Loucy (cell line): ENCODE results near the gene RAB27B.
"Not testable (repeated sequence)": the region's sequence is repeated elsewhere in the genome, so short reads cannot be mapped to it uniquely, and the experiment has no call there.

Source experiments
- H2AFZ ChIP-seq: fragments of 200-600 bp; sonication (generic); 2 replicates; pipeline ENCODE4 v1.6.0; 2016; ENCODE audit warnings: antibody characterized with exemption, mild to moderate bottlenecking, low read length, moderate library complexity
- H3F3A ChIP-seq: fragments of 200-600 bp; 2 replicates; pipeline ENCODE4 v1.6.0; 2016; ENCODE audit warnings: antibody characterized with exemption, low read depth, mild to moderate bottlenecking
- H3K27me3 ChIP-seq: fragments of 200-600 bp; sonication (generic); 2 replicates; pipeline ENCODE4 v1.6.1; 2014; ENCODE audit warnings: low read length, mild to moderate bottlenecking; ENCODE audit not compliant: insufficient read depth, poor library complexity, severe bottlenecking
- H3K36me3 ChIP-seq: fragments of 200-600 bp; sonication (generic); 2 replicates; pipeline ENCODE4 v1.6.1; 2016; ENCODE audit warnings: low read length; ENCODE audit not compliant: insufficient read depth
- H3K4me1 ChIP-seq: fragments of 200-600 bp; sonication (generic); 2 replicates; pipeline ENCODE4 v1.5.1; 2014; ENCODE audit warnings: low read length, mild to moderate bottlenecking; ENCODE audit not compliant: insufficient read depth, poor library complexity, severe bottlenecking
- H3K4me2 ChIP-seq: fragments of 200-600 bp; sonication (generic); 2 replicates; pipeline ENCODE4 v1.6.0; 2014; ENCODE audit warnings: antibody characterized with exemption, low read length, low read depth, mild to moderate bottlenecking; ENCODE audit not compliant: poor library complexity, severe bottlenecking
- H3K4me3 ChIP-seq: fragments of 200-600 bp; sonication (generic); 2 replicates; pipeline ENCODE4 v1.5.1; 2014; ENCODE audit warnings: low read length, mild to moderate bottlenecking, mixed read lengths; ENCODE audit not compliant: poor library complexity, severe bottlenecking
- H3K79me2 ChIP-seq: fragments of 200-600 bp; sonication (generic); 2 replicates; pipeline ENCODE4 v1.6.1; 2014; ENCODE audit warnings: low read length; ENCODE audit not compliant: insufficient read depth
- H3K9ac ChIP-seq: fragments of 200-600 bp; sonication (generic); 2 replicates; pipeline ENCODE4 v1.6.0; 2014; ENCODE audit warnings: mild to moderate bottlenecking, low read depth, low read length, moderate library complexity; ENCODE audit not compliant: poor library complexity, severe bottlenecking
- H3K9me2 ChIP-seq: fragments of 200-600 bp; sonication (generic); replicated peaks from 2 replicates; pipeline ENCODE4 v1.6.1; 2016; ENCODE audit warnings: low read depth, low read length, mixed read lengths
- H3K9me3 ChIP-seq: fragments of 200-600 bp; sonication (generic); 2 replicates; pipeline ENCODE4 v1.6.1; 2014; ENCODE audit warnings: mild to moderate bottlenecking, antibody characterized with exemption, low read length, low read depth; ENCODE audit not compliant: insufficient read depth
- H4K20me1 ChIP-seq: fragments of 200-600 bp; sonication (generic); 2 replicates; pipeline ENCODE4 v1.6.0; 2014; ENCODE audit warnings: antibody characterized with exemption, low read length, mild to moderate bottlenecking; ENCODE audit not compliant: insufficient read depth, poor library complexity, severe bottlenecking
- EZH2phosphoT487 ChIP-seq: fragments of 200-600 bp; IDR thresholded peaks from 2 replicates; pipeline ENCODE4 v1.6.1; 2018; ENCODE audit warnings: antibody characterized with exemption, mild to moderate bottlenecking, moderate library complexity, borderline replicate concordance
- TF ChIP-seq, protein P1 (sequence below): fragments of 200-600 bp; sonication (generic); conservative IDR thresholded peaks from 2 replicates; pipeline ENCODE4 v1.5.1; 2014; ENCODE audit warnings: mild to moderate bottlenecking, antibody characterized with exemption, low read length

The RAB27B gene

DNA sequence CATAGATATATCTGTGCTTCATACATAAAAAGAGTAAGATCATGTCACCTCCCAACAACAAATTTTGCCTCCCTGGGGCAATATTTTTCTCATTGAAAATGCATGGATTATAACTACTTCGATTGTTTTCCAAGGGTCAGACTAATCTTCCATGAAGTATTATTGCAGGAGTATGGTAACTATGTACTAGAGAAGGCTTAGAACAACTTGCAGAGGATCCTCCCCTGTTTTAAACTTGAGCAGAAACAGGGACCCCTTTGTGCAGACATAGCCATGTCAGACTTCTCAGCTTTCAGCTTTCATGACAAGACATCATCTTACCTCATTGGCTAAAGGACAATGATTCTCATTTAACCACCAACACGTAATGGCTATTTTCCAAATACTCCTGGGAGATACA is 13.2 kb upstream of the RAB27B start:
- Histone ChIP-seq H3K4me3 (no peak overlapping the region), H3K79me2 (no peaks in the 10 kb centered on the region), H3K36me3 (no peaks in the 10 kb centered on the region), H3K4me1 (peaks cover 27% of the 10 kb centered on the region), H4K20me1 (no peaks in the 10 kb centered on the region), H2AFZ (peak overlapping the region; percentile 0; the same call in 1 of the 2 replicates), H3K27me3 (no peaks in the 10 kb centered on the region), H3F3A (no peaks in the 10 kb centered on the region), H3K4me2 (no peak overlapping the region), H3K9me2 (no peaks in the 10 kb centered on the region), H3K9ac (no peak overlapping the region), H3K9me3 (no peaks in the 10 kb centered on the region)
- TF ChIP-seq, protein P1, sequence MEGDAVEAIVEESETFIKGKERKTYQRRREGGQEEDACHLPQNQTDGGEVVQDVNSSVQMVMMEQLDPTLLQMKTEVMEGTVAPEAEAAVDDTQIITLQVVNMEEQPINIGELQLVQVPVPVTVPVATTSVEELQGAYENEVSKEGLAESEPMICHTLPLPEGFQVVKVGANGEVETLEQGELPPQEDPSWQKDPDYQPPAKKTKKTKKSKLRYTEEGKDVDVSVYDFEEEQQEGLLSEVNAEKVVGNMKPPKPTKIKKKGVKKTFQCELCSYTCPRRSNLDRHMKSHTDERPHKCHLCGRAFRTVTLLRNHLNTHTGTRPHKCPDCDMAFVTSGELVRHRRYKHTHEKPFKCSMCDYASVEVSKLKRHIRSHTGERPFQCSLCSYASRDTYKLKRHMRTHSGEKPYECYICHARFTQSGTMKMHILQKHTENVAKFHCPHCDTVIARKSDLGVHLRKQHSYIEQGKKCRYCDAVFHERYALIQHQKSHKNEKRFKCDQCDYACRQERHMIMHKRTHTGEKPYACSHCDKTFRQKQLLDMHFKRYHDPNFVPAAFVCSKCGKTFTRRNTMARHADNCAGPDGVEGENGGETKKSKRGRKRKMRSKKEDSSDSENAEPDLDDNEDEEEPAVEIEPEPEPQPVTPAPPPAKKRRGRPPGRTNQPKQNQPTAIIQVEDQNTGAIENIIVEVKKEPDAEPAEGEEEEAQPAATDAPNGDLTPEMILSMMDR = no peak
- TF ChIP-seq EZH2phosphoT487 = no peak

DNA sequence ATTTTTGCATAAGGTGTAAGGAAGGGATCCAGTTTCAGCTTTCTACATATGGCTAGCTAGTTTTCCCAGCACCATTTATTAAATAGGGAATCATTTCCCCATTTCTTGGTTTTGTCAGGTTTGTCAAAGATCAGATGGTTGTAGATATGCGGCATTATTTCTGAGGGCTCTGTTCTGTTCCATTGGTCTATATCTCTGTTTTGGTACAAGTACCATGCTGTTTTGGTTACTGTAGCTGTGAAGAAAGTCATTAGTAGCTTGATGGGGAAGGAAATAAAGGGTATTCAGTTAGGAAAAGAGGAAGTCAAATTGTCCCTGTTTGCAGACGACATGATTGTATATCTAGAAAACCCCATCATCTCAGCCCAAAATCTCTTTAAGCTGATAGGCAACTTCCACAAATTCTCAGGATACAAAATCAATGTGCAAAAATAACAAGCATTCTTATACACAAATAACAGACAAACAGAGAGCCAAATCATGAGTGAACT is 7.4 kb upstream of the RAB27B start:
- not testable (repeated sequence) for H4K20me1 ChIP-seq, H3K4me3 ChIP-seq, H3K27me3 ChIP-seq, H3K9me2 ChIP-seq, H3K9me3 ChIP-seq, H3F3A ChIP-seq, H3K79me2 ChIP-seq, H3K36me3 ChIP-seq, H2AFZ ChIP-seq, H3K9ac ChIP-seq, H3K4me2 ChIP-seq
- H3K4me1 ChIP-seq = peaks cover 30% of the 10 kb centered on the region

DNA sequence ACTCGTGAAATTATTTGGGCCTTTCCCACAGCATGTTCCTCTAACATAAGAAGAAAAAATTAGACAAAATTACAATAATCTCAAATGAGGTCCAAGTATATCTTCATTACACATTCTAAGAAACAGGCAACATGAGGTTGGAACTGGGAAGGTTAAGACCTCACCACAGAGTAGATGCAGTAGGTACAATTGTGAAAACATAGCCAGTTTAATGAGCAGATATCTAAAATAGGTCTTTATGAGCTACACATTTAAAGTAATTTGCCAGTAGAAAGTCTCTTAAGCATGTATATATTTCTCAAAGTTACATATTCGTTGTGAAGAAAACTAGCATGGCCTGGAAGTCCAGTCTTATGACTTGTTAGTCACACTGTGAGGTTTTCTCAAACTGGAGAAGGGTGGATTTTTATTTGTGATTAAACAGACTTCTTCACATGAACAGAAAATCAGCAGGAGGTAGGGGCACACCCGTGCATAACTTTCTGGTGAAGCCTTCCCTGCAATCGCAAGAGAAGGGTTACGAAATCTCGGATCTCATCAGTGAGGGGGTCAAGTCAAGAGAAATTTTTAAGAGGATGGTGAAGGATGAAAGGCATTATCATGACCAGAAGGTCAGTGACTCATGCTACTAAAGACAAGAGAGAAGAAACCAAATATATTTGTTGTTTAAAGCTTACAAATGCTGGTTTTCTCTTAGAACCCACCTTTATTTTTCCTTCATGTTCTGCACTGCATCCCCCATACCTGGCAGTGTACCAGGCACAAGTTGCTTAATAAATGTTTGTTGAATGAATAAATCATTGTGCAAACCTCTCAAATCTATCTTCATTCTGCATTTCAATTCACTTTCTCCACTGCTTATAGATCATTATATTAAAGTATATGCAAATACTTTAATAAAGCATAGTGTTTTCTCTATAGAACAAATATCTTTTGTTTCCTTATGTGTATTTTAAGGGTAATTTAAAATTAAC is 5.1 kb upstream of the RAB27B start:
- no peaks in the 10 kb centered on the region for H3K36me3 ChIP-seq
- no peaks in the 10 kb centered on the region for H3F3A ChIP-seq
- H3K9me3 ChIP-seq = no peaks in the 10 kb centered on the region
- H3K9ac ChIP-seq = no peak overlapping the region
- H3K27me3 ChIP-seq = no peaks in the 10 kb centered on the region
- no peaks in the 10 kb centered on the region for H4K20me1 ChIP-seq
- no peak overlapping the region for H3K4me3 ChIP-seq
- no peaks in the 10 kb centered on the region for H3K79me2 ChIP-seq
- peaks cover 46% of the 10 kb centered on the region for H3K4me1 ChIP-seq
- no peaks in the 10 kb centered on the region for H3K9me2 ChIP-seq
- H3K4me2 ChIP-seq = no peak overlapping the region
- TF ChIP-seq, protein P1 = no peak
- no peak for TF ChIP-seq EZH2phosphoT487
- H2AFZ ChIP-seq = peak overlapping the region; percentile 52; the same call in 1 of the 2 replicates
